HEK293 (cell line): ENCODE data around the gene ZDHHC11.

ENCODE experiments used
- KLF16 ChIP-seq: fragments of 450-650 bp; formaldehyde crosslinking; IDR thresholded peaks from 2 replicates; pipeline ENCODE4 v1.5.1; 2017; ENCODE audit warnings: missing biosample characterization, missing genetic modification characterization
- ZNF670 ChIP-seq: fragments of 450-650 bp; formaldehyde crosslinking; IDR thresholded peaks from 2 replicates; pipeline ENCODE4 v1.5.1; 2016; ENCODE audit warnings: missing biosample characterization, missing genetic modification characterization, low read depth
- ZNF837 ChIP-seq: fragments of 450-650 bp; formaldehyde crosslinking; IDR thresholded peaks from 2 replicates; pipeline ENCODE4 v1.5.1; 2016; ENCODE audit warnings: missing biosample characterization, missing genetic modification characterization
- TF ChIP-seq, protein P1 (sequence below): fragments of 450-650 bp; formaldehyde crosslinking; IDR thresholded peaks from 2 replicates; pipeline ENCODE4 v1.5.1; 2016; ENCODE audit warnings: missing biosample characterization, missing genetic modification characterization
- TF ChIP-seq, protein P2 (sequence below): fragments of 450-650 bp; formaldehyde crosslinking; IDR thresholded peaks from 2 replicates; pipeline ENCODE4 v1.5.1; 2016; ENCODE audit warnings: missing biosample characterization, missing genetic modification characterization

GRCh38 chr5:865771-866170, 15.0 kb upstream of the ZDHHC11 start:
- no peak for TF ChIP-seq ZNF670 (tag by site-specific recombination)
- TF ChIP-seq, protein P1, sequence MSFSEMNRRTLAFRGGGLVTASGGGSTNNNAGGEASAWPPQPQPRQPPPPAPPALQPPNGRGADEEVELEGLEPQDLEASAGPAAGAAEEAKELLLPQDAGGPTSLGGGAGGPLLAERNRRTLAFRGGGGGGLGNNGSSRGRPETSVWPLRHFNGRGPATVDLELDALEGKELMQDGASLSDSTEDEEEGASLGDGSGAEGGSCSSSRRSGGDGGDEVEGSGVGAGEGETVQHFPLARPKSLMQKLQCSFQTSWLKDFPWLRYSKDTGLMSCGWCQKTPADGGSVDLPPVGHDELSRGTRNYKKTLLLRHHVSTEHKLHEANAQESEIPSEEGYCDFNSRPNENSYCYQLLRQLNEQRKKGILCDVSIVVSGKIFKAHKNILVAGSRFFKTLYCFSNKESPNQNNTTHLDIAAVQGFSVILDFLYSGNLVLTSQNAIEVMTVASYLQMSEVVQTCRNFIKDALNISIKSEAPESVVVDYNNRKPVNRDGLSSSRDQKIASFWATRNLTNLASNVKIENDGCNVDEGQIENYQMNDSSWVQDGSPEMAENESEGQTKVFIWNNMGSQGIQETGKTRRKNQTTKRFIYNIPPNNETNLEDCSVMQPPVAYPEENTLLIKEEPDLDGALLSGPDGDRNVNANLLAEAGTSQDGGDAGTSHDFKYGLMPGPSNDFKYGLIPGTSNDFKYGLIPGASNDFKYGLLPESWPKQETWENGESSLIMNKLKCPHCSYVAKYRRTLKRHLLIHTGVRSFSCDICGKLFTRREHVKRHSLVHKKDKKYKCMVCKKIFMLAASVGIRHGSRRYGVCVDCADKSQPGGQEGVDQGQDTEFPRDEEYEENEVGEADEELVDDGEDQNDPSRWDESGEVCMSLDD = no peak
- TF ChIP-seq, protein P2, sequence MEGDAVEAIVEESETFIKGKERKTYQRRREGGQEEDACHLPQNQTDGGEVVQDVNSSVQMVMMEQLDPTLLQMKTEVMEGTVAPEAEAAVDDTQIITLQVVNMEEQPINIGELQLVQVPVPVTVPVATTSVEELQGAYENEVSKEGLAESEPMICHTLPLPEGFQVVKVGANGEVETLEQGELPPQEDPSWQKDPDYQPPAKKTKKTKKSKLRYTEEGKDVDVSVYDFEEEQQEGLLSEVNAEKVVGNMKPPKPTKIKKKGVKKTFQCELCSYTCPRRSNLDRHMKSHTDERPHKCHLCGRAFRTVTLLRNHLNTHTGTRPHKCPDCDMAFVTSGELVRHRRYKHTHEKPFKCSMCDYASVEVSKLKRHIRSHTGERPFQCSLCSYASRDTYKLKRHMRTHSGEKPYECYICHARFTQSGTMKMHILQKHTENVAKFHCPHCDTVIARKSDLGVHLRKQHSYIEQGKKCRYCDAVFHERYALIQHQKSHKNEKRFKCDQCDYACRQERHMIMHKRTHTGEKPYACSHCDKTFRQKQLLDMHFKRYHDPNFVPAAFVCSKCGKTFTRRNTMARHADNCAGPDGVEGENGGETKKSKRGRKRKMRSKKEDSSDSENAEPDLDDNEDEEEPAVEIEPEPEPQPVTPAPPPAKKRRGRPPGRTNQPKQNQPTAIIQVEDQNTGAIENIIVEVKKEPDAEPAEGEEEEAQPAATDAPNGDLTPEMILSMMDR (tag by site-specific recombination) = no peak
- TF ChIP-seq ZNF837 (tag by site-specific recombination) = no peak
- TF ChIP-seq KLF16 = no peak
